NCI-H128 (cell line): ENCODE measurements around the gene ZNF768.
"Not testable (repeated sequence)": the region's sequence is repeated elsewhere in the genome, so short reads cannot be mapped to it uniquely, and the experiment has no call there.

Experiments
- DNase-seq: peaks from one replicate; lab custom pipeline; 2025; ENCODE audit not compliant: unreplicated experiment; lab: John Stamatoyannopoulos, UW

The ZNF768 gene

DNA sequence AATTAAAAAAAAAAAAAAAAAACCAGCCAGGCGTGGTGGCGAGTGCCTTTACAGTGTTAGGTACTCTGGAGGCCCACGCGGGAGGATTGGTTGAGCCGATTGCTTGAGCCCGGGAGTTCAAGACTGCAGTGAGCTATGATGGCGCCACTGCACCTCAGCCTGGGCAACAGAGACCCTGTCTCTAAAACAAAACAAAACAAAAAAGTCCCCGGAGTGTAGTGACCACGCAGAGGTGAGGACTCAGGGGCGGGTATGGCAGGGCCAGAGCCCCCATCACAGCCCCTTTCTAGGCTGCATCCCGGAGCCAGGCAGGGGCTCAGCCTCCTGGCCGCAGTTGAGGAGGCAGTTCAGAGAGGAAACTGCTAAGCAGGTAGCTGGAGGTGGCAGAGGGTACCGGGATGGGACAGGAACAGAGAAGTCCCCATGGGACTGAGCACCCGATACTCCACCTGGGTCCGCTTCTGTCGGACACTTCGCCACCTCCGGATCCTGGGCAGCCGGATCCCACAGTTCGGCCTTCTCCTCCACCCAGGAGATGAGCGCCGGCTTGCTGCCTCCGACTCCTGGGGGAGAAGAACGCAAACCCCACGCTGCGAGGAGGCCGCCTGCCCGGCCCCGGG, 7.5 kb upstream of the ZNF768 start:
- DNase-seq = no peak

DNA sequence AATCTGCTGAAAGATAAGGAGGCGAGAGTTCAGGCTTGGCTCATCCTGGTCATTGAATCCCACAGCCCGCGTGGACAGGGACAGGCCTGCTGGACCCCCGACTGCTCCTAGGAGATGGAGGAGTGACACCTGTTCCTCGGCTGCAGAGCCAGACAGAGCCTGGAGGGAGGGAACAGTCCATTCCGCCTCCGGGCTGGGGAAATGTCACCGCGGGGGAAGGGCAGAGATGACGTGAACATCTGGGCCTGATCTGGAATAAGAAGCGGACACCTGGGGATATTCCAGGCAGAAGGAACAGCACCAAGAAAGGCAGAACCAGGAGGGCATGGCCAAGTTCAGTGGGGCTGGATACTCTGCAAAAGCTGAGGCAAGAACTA, 6.8 kb upstream of the ZNF768 start:
- no peak for DNase-seq

- no peak for DNase-seq
Observed at GRCh38 chr16:30532285-30533145, 6.1 kb upstream of the ZNF768 start.

DNA sequence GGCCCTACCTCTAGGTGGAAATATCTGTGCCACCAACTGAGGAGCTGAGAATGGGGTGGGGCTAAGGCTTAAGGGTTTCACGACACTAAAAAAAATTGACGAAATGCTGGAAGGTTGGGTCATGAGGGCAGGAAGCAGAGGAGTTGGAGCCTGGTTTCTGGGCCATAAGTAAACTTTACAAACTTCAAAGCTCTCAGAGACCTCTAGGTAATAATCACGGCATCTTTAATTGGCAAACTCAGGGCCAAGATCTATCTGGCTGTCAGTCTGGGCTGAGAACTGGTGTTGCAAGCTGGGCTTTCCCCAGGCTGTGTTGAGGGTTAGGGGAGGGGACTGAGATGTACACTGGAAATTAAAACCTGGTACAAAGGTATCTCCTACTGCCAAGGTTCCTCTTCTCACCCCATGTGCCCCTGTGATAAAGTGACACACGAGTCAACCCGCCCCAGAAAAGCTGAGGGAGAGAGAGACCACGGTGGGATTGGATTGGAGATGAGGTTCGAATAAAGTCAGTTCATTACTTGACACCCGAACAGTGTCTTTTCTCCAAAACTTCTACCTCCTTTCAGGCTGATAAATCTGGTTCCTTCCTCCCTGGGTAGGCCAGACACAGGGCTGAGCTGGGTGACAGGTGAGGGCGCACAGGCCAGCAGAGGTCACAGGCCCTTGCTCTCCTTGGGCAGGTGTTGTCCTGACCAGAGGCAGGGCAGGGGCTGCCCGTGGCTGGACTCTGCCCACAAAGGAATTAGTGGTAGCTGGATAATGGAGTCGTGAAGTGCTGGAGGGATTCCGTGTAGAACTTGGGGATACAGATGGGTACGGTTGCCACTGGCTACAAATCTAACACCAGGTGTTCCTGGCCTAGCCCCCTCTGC, 4.0 kb upstream of the ZNF768 start:
- no peak for DNase-seq

DNA sequence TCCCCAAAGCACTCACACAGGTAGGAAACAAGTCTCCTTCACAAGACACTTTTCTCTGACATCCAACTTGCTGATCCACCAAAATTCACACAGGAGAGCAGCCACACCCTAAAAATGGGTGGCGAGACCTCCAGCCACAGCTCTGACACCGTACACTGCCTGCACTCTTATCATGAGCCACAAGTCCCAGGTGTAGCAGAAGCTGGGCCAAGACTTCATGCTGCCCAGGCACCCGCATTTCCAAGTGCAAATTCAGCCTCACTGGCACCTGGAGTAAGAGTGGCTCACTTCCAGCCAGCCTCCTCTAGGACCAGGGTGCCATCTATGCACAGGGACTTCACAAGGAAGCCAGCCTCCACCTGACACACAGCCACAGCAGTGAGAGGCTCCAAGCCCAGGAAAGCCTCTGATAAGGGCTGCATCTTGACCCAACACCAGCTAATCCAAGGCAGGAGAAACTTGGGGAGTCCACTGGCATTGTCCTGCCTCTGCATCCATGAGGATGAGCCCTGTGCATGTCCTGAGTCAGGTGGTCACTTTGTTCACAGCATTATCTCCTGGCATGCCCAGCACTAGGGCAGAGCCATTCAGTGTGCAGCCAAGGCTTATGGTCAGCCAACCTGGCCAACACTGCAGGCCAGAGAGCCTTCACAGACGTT, 2.6 kb upstream of the ZNF768 start:
- DNase-seq = no peak

- DNase-seq = no peak
Observed at GRCh38 chr16:30527635-30528178, 1.3 kb upstream of the ZNF768 start.

GRCh38 chr16:30526823-30527634, 663 bp upstream of the ZNF768 start:
- DNase-seq = peak; percentile 91

GRCh38 chr16:30525844-30526136, 576 bp downstream of the ZNF768 start:
- no peak for DNase-seq

- DNase-seq = no peak
Observed at GRCh38 chr16:30524575-30525568, 1.5 kb downstream of the ZNF768 start.

- DNase-seq = no peak
Observed at GRCh38 chr16:30523768-30524574, 2.4 kb downstream of the ZNF768 start.

DNA sequence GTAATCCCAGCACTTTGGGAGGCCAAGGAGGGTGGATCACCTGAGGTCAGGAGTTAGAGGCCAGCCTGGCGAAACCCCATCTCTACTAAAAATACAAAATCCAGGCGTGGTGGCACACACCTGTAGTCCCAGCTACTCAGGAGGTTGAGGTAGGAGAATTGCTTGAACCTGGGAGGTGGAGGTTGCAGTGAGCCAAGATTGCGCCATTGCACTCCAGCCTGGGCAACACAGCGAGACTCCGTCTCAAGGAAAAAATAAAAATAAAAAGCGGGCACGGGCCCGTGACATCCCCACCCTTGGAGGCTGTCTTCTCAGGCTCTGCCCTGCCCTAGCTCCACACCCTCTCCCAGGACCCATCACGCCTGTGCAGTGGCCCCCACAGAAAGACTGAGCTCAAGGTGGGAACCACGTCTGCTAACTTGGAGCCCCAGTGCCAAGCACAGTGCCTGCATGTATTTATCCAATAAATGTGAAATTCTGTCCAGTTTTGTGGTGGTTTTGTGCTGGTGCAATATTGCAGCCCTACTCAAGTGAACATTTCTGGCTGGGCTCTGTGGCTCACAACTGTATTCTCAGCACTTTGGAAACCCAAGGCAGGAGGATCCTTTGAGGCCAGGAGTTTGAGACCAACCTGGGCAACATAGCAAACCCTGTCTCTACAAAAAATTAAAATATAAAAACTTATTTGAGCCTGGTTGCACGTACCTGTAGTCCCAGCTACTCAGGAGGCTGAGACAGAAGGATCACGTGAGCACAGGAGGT, 3.5 kb downstream of the ZNF768 start:
- DNase-seq = not testable (repeated sequence)

- DNase-seq = no peak
Observed at GRCh38 chr16:30521873-30522641, 4.3 kb downstream of the ZNF768 start.

DNA sequence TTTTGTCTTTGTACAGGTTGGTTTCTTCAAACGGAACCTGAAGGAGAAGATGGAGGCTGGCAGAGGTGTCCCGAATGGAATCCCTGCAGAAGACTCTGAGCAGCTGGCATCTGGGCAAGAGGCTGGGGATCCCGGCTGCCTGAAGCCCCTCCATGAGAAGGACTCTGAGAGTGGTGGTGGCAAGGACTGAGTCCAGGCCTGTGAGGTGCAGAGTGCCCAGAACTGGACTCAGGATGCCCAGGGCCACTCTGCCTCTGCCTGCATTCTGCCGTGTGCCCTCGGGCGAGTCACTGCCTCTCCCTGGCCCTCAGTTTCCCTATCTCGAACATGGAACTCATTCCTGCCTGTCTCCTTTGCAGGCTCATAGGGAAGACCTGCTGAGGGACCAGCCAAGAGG, 4.9 kb downstream of the ZNF768 start:
- DNase-seq = no peak

DNA sequence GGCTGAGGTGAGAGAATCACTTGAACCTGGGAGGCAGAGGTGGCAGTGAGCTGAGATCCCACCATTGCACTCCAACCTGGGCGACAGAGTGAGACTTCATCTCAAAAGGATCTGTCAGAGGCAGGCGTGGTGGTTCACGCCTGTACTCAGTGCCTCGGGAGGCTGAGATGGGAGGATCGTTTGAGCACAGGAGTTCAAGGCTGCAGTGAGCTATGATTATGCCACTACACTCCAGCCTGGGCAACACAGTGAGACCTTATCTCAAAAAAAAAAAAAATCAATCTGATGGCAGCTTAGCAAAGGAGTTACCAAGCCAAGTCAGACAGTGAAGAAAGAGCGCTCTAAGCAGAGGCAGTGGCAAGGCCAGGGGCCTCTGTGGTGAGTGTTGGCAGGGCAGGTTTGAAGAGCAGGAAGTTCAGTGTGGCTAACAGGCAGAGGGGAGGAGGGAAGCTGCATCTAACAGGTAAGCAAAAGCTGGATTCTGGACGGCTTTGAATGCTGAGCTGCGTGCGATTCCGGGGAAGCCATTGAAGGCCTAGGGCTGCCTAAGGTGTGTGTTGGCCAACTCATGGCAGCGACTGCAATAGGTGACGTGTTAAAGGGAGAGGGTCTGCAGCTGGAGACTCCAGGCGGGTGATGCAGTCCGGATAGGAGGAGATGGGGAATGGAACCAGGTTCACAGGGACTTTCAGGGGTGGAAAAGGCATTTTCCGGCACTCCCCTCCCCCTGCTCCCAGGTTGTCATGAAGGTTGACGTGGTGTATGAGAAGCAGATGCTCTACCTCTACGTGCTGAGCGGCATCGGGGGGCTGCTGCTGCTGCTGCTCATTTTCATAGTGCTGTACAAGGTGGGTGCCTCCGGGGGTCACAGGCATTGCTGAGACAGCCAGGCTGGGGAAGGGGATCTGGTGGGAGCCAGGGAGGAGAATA, 7.0 kb downstream of the ZNF768 start:
- no peak for DNase-seq

- DNase-seq = no peak
Observed at GRCh38 chr16:30518552-30518951, 7.8 kb downstream of the ZNF768 start.

DNA sequence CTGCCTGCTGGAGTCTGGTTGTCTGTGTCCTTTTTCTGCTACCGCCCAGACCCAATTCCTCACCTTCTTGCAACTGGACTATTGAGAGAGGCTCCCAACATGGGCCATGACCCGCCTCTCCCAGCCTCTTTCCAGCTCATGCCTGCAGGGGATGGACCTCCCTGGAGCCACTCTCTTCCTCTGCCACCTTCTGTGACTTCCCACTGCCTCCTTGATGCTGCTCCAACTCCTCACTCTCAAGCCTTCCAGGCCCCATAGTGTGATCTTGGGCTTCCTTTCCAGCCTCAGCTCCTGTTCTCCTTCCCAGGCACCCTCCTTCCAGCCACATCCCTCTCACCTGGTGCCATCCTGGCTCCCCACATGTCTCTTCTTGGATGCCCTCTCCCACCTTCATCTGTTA, 11.1 kb downstream of the ZNF768 start:
- DNase-seq = no peak
